GM23248 (cell line): ENCODE data around the gene PNPLA3. TPM values are rescaled to one million over a fixed set of nuclear protein-coding genes. Genes with fewer than 3 reads are reported as not detected.

Experiments
- DNase-seq: peaks from one replicate; pipeline ENCODE4 v3.0.0-alpha.2; 2015
- H2AFZ ChIP-seq: fragments of 200-600 bp; sonication (generic); 2 replicates; pipeline ENCODE4 v1.6.1; 2016; ENCODE audit warnings: antibody characterized with exemption
- H3F3A ChIP-seq: fragments of 200-600 bp; sonication (generic); 2 replicates; pipeline ENCODE4 v1.6.1; 2016; ENCODE audit warnings: mild to moderate bottlenecking, antibody characterized with exemption, mixed run types; ENCODE audit not compliant: insufficient read depth
- H3K27ac ChIP-seq: fragments of 200-600 bp; sonication (generic); 2 replicates; pipeline ENCODE4 v1.5.1; 2016; ENCODE audit warnings: mild to moderate bottlenecking
- H3K27me3 ChIP-seq: fragments of 200-600 bp; sonication (generic); replicated peaks from 2 replicates; pipeline ENCODE4 v1.6.1; 2016; ENCODE audit warnings: mild to moderate bottlenecking; ENCODE audit not compliant: insufficient read depth
- H3K36me3 ChIP-seq: fragments of 200-600 bp; sonication (generic); 2 replicates; pipeline ENCODE4 v1.6.1; 2016; ENCODE audit warnings: low read depth, mild to moderate bottlenecking
- H3K4me1 ChIP-seq: fragments of 200-600 bp; sonication (generic); 2 replicates; pipeline ENCODE4 v1.6.1; 2016; ENCODE audit warnings: mild to moderate bottlenecking; ENCODE audit not compliant: insufficient read depth
- H3K4me2 ChIP-seq: fragments of 200-600 bp; sonication (generic); one replicate; pipeline ENCODE4 v1.6.1; 2016; ENCODE audit warnings: mild to moderate bottlenecking; ENCODE audit not compliant: unreplicated experiment
- H3K4me3 ChIP-seq: fragments of 200-600 bp; sonication (generic); 2 replicates; pipeline ENCODE4 v1.5.1; 2016; ENCODE audit warnings: mild to moderate bottlenecking
- H3K79me2 ChIP-seq: fragments of 200-600 bp; sonication (generic); 2 replicates; pipeline ENCODE4 v1.6.1; 2016; ENCODE audit warnings: mild to moderate bottlenecking; ENCODE audit not compliant: insufficient read depth
- H3K9ac ChIP-seq: fragments of 200-600 bp; sonication (generic); 2 replicates; pipeline ENCODE4 v1.6.1; 2016; ENCODE audit warnings: mild to moderate bottlenecking
- H3K9me2 ChIP-seq: fragments of 200-600 bp; sonication (generic); 2 replicates; pipeline ENCODE4 v1.6.1; 2016; ENCODE audit warnings: mixed run types, mild to moderate bottlenecking, moderate library complexity; ENCODE audit not compliant: insufficient read depth
- H3K9me3 ChIP-seq: fragments of 200-600 bp; sonication (generic); one replicate; pipeline ENCODE4 v1.6.1; 2017; ENCODE audit warnings: low read depth
- H4K20me1 ChIP-seq: fragments of 200-600 bp; sonication (generic); 2 replicates; pipeline ENCODE4 v1.6.0; 2016; ENCODE audit not compliant: insufficient read depth
- EZH2 ChIP-seq: fragments of 200-600 bp; sonication (generic); IDR thresholded peaks from 2 replicates; pipeline ENCODE4 v1.6.1; 2018; ENCODE audit warnings: antibody characterized with exemption, mild to moderate bottlenecking; ENCODE audit not compliant: insufficient read depth, poor library complexity, severe bottlenecking
- EZH2phosphoT487 ChIP-seq: fragments of 200-600 bp; sonication (generic); IDR thresholded peaks from 2 replicates; pipeline ENCODE4 v1.6.1; 2018; ENCODE audit warnings: antibody characterized with exemption, moderate library complexity, mild to moderate bottlenecking, low read depth; ENCODE audit not compliant: insufficient read depth
- WGBS, 2 experiments: methylation state at CpG; one replicate each; pipeline ENCODE4 v1.1.6; 2015 to 2017; ENCODE audit warnings: low lambda C conversion rate in 2 of 2, low coverage in 1 of 2; ENCODE audit errors: missing lambda C conversion rate in 2 of 2; 5-methylcytosine and 5-hydroxymethylcytosine counted together
- in situ Hi-C: fragments of 300-500 bp; cut with MboI; formaldehyde crosslinking; loops from 2 replicates; pipeline ENCODE4 v1.15.0; 2020
- polyA plus RNA-seq: library from polyadenylated mRNA; unstranded; fragments of >200 nt; fragmentation: Nextera tagmentation; extraction: Ambion mirVana; gene quantifications from 2 replicates; pipeline ENCODE4 v1.2.1, GENCODE V29; 2016
- total RNA-seq: library from RNA; depleted of rRNA; stranded (reverse); fragments of >200 nt; shearing (Covaris generic); gene quantifications from 2 replicates; pipeline ENCODE4 v1.2.3, GENCODE V29; 2014

The PNPLA3 gene
- total and polyA plus RNA-seq, 2 experiments from 2014 or later: 0.54 to 1.4 TPM

GRCh38 chr22:43878831-43879550, 44.6 kb upstream of the PNPLA3 start:
- WGBS, 2 experiments: 35 to 39% methylated on average over 9 to 12 of the region's 12 CpGs
- Histone ChIP-seq H3K9me3 (no peaks in the 10 kb centered on the region), H3K4me2 (no peak overlapping the region), H3K27ac (no peak overlapping the region), H3K4me1 (no peaks in the 10 kb centered on the region), H3K79me2 (no peaks in the 10 kb centered on the region), H3K4me3 (no peak overlapping the region), H3K36me3 (no peaks in the 10 kb centered on the region), H3K9ac (no peak overlapping the region), H3F3A (peaks cover 3% of the 10 kb centered on the region; the same call in 1 of the 2 replicates), H4K20me1 (no peaks in the 10 kb centered on the region), H3K9me2 (no peaks in the 10 kb centered on the region), H3K27me3 (peaks cover 28% of the 10 kb centered on the region), H2AFZ (no peak overlapping the region)
- TF ChIP-seq EZH2phosphoT487 (no peak), EZH2 (no peak)
- in situ Hi-C loops: no loop called here
- DNase-seq: no peak

- Histone ChIP-seq H3K9me3 (no peaks in the 10 kb centered on the region), H3F3A (peaks cover 3% of the 10 kb centered on the region; the same call in 1 of the 2 replicates), H2AFZ (no peak overlapping the region), H3K9ac (no peak overlapping the region), H3K9me2 (no peaks in the 10 kb centered on the region), H3K27me3 (peaks cover 22% of the 10 kb centered on the region), H3K4me3 (no peak overlapping the region), H3K27ac (no peak overlapping the region), H4K20me1 (no peaks in the 10 kb centered on the region), H3K79me2 (no peaks in the 10 kb centered on the region), H3K4me1 (no peaks in the 10 kb centered on the region), H3K4me2 (no peak overlapping the region), H3K36me3 (no peaks in the 10 kb centered on the region)
- DNase-seq: no peak
- TF ChIP-seq EZH2: no peak
- TF ChIP-seq EZH2phosphoT487: no peak
- WGBS, 2 experiments: 56 to 58% methylated on average over 14 of the region's 14 CpGs
- in situ Hi-C loops: no loop called here
These were observed 43.6 kb upstream of the PNPLA3 start for GRCh38 chr22:43879901-43880540.

GRCh38 chr22:43880541-43880991, 43.0 kb upstream of the PNPLA3 start:
- Histone ChIP-seq H3K4me1 (no peaks in the 10 kb centered on the region), H3K4me3 (no peak overlapping the region), H4K20me1 (no peaks in the 10 kb centered on the region), H3K27ac (no peak overlapping the region), H3K27me3 (peaks cover 20% of the 10 kb centered on the region; the same call in 1 of the 2 replicates), H3K9me3 (no peaks in the 10 kb centered on the region), H3K4me2 (no peak overlapping the region), H3K79me2 (no peaks in the 10 kb centered on the region), H2AFZ (no peak overlapping the region), H3K9me2 (no peaks in the 10 kb centered on the region), H3F3A (peaks cover 3% of the 10 kb centered on the region; the same call in 1 of the 2 replicates), H3K36me3 (no peaks in the 10 kb centered on the region), H3K9ac (no peak overlapping the region)
- WGBS, 2 experiments: 48 to 49% methylated on average over 15 of the region's 15 CpGs
- DNase-seq: no peak
- in situ Hi-C loops: no loop called here
- TF ChIP-seq EZH2phosphoT487 (no peak), EZH2 (no peak)

GRCh38 chr22:43881091-43882061, 42.2 kb upstream of the PNPLA3 start:
- Histone ChIP-seq H3K4me1 (no peaks in the 10 kb centered on the region), H3K4me3 (no peak overlapping the region), H2AFZ (no peak overlapping the region), H3K27ac (no peak overlapping the region), H4K20me1 (no peaks in the 10 kb centered on the region), H3K9me2 (no peaks in the 10 kb centered on the region), H3K9me3 (no peaks in the 10 kb centered on the region), H3K4me2 (no peak overlapping the region), H3F3A (peaks cover 3% of the 10 kb centered on the region; the same call in 1 of the 2 replicates), H3K27me3 (peaks cover 20% of the 10 kb centered on the region; the same call in 1 of the 2 replicates), H3K36me3 (no peaks in the 10 kb centered on the region), H3K79me2 (no peaks in the 10 kb centered on the region), H3K9ac (no peak overlapping the region)
- TF ChIP-seq EZH2phosphoT487 (no peak), EZH2 (no peak)
- no peak for DNase-seq
- WGBS, 2 experiments: 64 to 73% methylated on average over 17 to 19 of the region's 19 CpGs
- in situ Hi-C loops: no loop called here
